WERI-Rb-1 (cell line): ENCODE measurements around the gene LGMN.
"Not testable (repeated sequence)": the region's sequence is repeated elsewhere in the genome, so short reads cannot be mapped to it uniquely, and the experiment has no call there.

Source experiments
- DNase-seq: peaks from one replicate; pipeline ENCODE4 v3.0.0-alpha.2; 2020
- H3K27ac ChIP-seq: fragments of 250-450 bp; sonication (Bioruptor Pico); 2 replicates; pipeline ENCODE4 v1.5.1; 2020; ENCODE audit warnings: mild to moderate bottlenecking, moderate library complexity
- H3K27me3 ChIP-seq: fragments of 250-450 bp; sonication (Bioruptor Pico); 2 replicates; pipeline ENCODE4 v1.5.1; 2021; ENCODE audit warnings: mild to moderate bottlenecking, low read depth, moderate library complexity; ENCODE audit not compliant: insufficient read depth, severe bottlenecking
- H3K36me3 ChIP-seq: fragments of 250-450 bp; sonication (Bioruptor Pico); 2 replicates; pipeline ENCODE4 v1.5.1; 2020; ENCODE audit warnings: mild to moderate bottlenecking, moderate library complexity
- H3K4me3 ChIP-seq: 2 replicates; pipeline ENCODE4 v1.5.1; 2011; ENCODE audit warnings: low read depth, mild to moderate bottlenecking, control low read depth, low read length
- H3K9me3 ChIP-seq: fragments of 250-450 bp; sonication (Bioruptor Pico); 2 replicates; pipeline ENCODE4 v1.5.1; 2021; ENCODE audit warnings: mild to moderate bottlenecking, moderate library complexity; ENCODE audit not compliant: severe bottlenecking
- CTCF ChIP-seq: IDR thresholded peaks from 2 replicates; pipeline ENCODE4 v1.5.1; 2011; ENCODE audit warnings: low read depth, mild to moderate bottlenecking, control low read depth, inconsistent platforms, low read length

The LGMN gene

GRCh38 chr14:92781350-92781749 lies 32.9 kb upstream of the LGMN start:
- no peaks in the 10 kb centered on the region for H3K9me3 ChIP-seq
- no peak overlapping the region for H3K27ac ChIP-seq
- no peak overlapping the region for H3K4me3 ChIP-seq
- no peaks in the 10 kb centered on the region for H3K27me3 ChIP-seq
- no peak for DNase-seq
- no peak for TF ChIP-seq CTCF
- no peaks in the 10 kb centered on the region for H3K36me3 ChIP-seq

- TF ChIP-seq CTCF = no peak
- no peaks in the 10 kb centered on the region for H3K9me3 ChIP-seq
- no peak overlapping the region for H3K27ac ChIP-seq
- no peak for DNase-seq
- no peak overlapping the region for H3K4me3 ChIP-seq
- no peaks in the 10 kb centered on the region for H3K27me3 ChIP-seq
- H3K36me3 ChIP-seq = no peaks in the 10 kb centered on the region
Observed at GRCh38 chr14:92780444-92781232, 32.2 kb upstream of the LGMN start.

GRCh38 chr14:92778868-92779565 lies 30.6 kb upstream of the LGMN start:
- not testable (repeated sequence) for H3K27me3 ChIP-seq, DNase-seq, H3K4me3 ChIP-seq, H3K9me3 ChIP-seq, H3K36me3 ChIP-seq, H3K27ac ChIP-seq

GRCh38 chr14:92775292-92775691 lies 26.9 kb upstream of the LGMN start:
- H3K4me3 ChIP-seq, H3K9me3 ChIP-seq, H3K36me3 ChIP-seq, H3K27me3 ChIP-seq: not testable (repeated sequence)
- peak; percentile 33 for DNase-seq
- peak overlapping the region; percentile 60 for H3K27ac ChIP-seq

GRCh38 chr14:92774572-92774971 lies 26.1 kb upstream of the LGMN start:
- Histone ChIP-seq H3K36me3 (no peaks in the 10 kb centered on the region), H3K4me3 (peak overlapping the region; percentile 7; the same call in 1 of the 2 replicates), H3K27ac (no peak overlapping the region), H3K27me3 (no peaks in the 10 kb centered on the region), H3K9me3 (no peaks in the 10 kb centered on the region)
- DNase-seq = no peak
- no peak for TF ChIP-seq CTCF

- Histone ChIP-seq H3K9me3 (no peaks in the 10 kb centered on the region), H3K4me3 (no peak overlapping the region), H3K27me3 (no peaks in the 10 kb centered on the region), H3K27ac (no peak overlapping the region), H3K36me3 (no peaks in the 10 kb centered on the region)
- no peak for DNase-seq
- TF ChIP-seq CTCF = no peak
Observed at GRCh38 chr14:92770484-92770883, 22.1 kb upstream of the LGMN start.
